ENCODE results near the gene IL13. TPM values are rescaled to one million over a fixed set of nuclear protein-coding genes. Genes with fewer than 3 reads are reported as not detected.
"Not testable (repeated sequence)": the region's sequence is repeated elsewhere in the genome, so short reads cannot be mapped to it uniquely, and the experiment has no call there.

The IL13 gene
- total RNA-seq (under 1 TPM in 1 of 2 donors, not detected in 1; 0.20 TPM), total RNA-seq (0.53 to 1.4 reads per million in 2 donors)

GRCh38 chr5:132657676-132658380 is at the start of gene IL13:
IL13 (plus strand) TSS chr5:132658173; CDS start chr5:132658187, 14 bp downstream.
- Mint-ChIP-seq H3K4me1 (peaks cover 10% of the 10 kb centered on the region), H3K27me3 (peaks cover 47% of the 10 kb centered on the region), H3K36me3 (ENCODE audit: low read depth) (peaks cover 3% of the 10 kb centered on the region), H3K27ac (no peak within 1 kb of the TSS), H3K4me3 (peak within 1 kb of the TSS; percentile 70)
- no peak for ATAC-seq
- no peaks in the 10 kb centered on the region for H3K9me3 ChIP-seq (ENCODE audit: control insufficient read depth, low read length, poor library complexity, severe bottlenecking)
- DNase-seq, result no peak

- no peak for ATAC-seq
Observed at GRCh38 chr5:132611965-132612364, 46.0 kb upstream of the IL13 start.

GRCh38 chr5:132612846-132613245 is 45.1 kb upstream of the IL13 start:
- H3K4me3 Mint-ChIP-seq, result no peak overlapping the region
- H3K4me1 Mint-ChIP-seq, result peaks cover 3% of the 10 kb centered on the region
- no peaks in the 10 kb centered on the region for H3K27me3 Mint-ChIP-seq
- no peaks in the 10 kb centered on the region for H3K9me3 ChIP-seq (ENCODE audit: control insufficient read depth, low read length, poor library complexity, severe bottlenecking)
- no peak overlapping the region for H3K27ac Mint-ChIP-seq
- no peak for ATAC-seq
- no peak for DNase-seq
- peaks cover 4% of the 10 kb centered on the region for H3K36me3 Mint-ChIP-seq (ENCODE audit: low read depth)

More at GRCh38 chr5:132611965-132612364, 46.0 kb upstream of the IL13 start:
- Mint-ChIP-seq H3K36me3 (ENCODE audit: low read depth) (peaks cover 4% of the 10 kb centered on the region), H3K27ac (no peak overlapping the region), H3K4me3 (no peak overlapping the region), H3K27me3 (no peaks in the 10 kb centered on the region), H3K4me1 (peaks cover 3% of the 10 kb centered on the region)
- no peak for DNase-seq
- no peaks in the 10 kb centered on the region for H3K9me3 ChIP-seq (ENCODE audit: control insufficient read depth, low read length, poor library complexity, severe bottlenecking)

GRCh38 chr5:132621699-132622098 is 36.3 kb upstream of the IL13 start:
- H3K9me3 ChIP-seq (ENCODE audit: control insufficient read depth, low read length, poor library complexity, severe bottlenecking), result no peaks in the 10 kb centered on the region
- H3K27me3 Mint-ChIP-seq, result no peaks in the 10 kb centered on the region
- H3K4me3 Mint-ChIP-seq, result no peak overlapping the region
- H3K27ac Mint-ChIP-seq, result no peak overlapping the region
- H3K4me1 Mint-ChIP-seq, result peaks cover 12% of the 10 kb centered on the region
- ATAC-seq (no peak), DNase-seq (no peak)
- H3K36me3 Mint-ChIP-seq (ENCODE audit: low read depth), result peaks cover 19% of the 10 kb centered on the region

- no peaks in the 10 kb centered on the region for H3K27me3 Mint-ChIP-seq
- DNase-seq (no peak), ATAC-seq (no peak)
- peak overlapping the region; percentile 62 for H3K27ac Mint-ChIP-seq
- peaks cover 13% of the 10 kb centered on the region for H3K4me1 Mint-ChIP-seq
- H3K4me3 Mint-ChIP-seq, result no peak overlapping the region
- H3K9me3 ChIP-seq (ENCODE audit: control insufficient read depth, low read length, poor library complexity, severe bottlenecking), result no peaks in the 10 kb centered on the region
- peaks cover 20% of the 10 kb centered on the region for H3K36me3 Mint-ChIP-seq (ENCODE audit: low read depth)
Observed at GRCh38 chr5:132622608-132623007, 35.4 kb upstream of the IL13 start.

GRCh38 chr5:132627470-132627869 is 30.5 kb upstream of the IL13 start:
- Mint-ChIP-seq H3K4me1 (peaks cover 29% of the 10 kb centered on the region), H3K27me3 (no peaks in the 10 kb centered on the region), H3K27ac (no peak overlapping the region), H3K36me3 (ENCODE audit: low read depth) (peaks cover 18% of the 10 kb centered on the region), H3K4me3 (no peak overlapping the region)
- ATAC-seq, result no peak
- DNase-seq, result no peak
- H3K9me3 ChIP-seq (ENCODE audit: control insufficient read depth, low read length, poor library complexity, severe bottlenecking), result no peaks in the 10 kb centered on the region

GRCh38 chr5:132628814-132629213 is 29.2 kb upstream of the IL13 start:
- no peak overlapping the region for H3K4me3 Mint-ChIP-seq
- H3K36me3 Mint-ChIP-seq (ENCODE audit: low read depth), result peaks cover 12% of the 10 kb centered on the region
- no peaks in the 10 kb centered on the region for H3K9me3 ChIP-seq (ENCODE audit: control insufficient read depth, low read length, poor library complexity, severe bottlenecking)
- H3K4me1 Mint-ChIP-seq, result peaks cover 24% of the 10 kb centered on the region
- DNase-seq (no peak), ATAC-seq (no peak)
- H3K27me3 Mint-ChIP-seq, result no peaks in the 10 kb centered on the region
- peak overlapping the region; percentile 43 for H3K27ac Mint-ChIP-seq

GRCh38 chr5:132629230-132629944 is 28.6 kb upstream of the IL13 start:
- Mint-ChIP-seq H3K27ac (peak overlapping the region; percentile 43), H3K36me3 (ENCODE audit: low read depth) (peaks cover 12% of the 10 kb centered on the region), H3K4me1 (peaks cover 24% of the 10 kb centered on the region), H3K27me3 (no peaks in the 10 kb centered on the region), H3K4me3 (no peak overlapping the region)
- H3K9me3 ChIP-seq (ENCODE audit: control insufficient read depth, low read length, poor library complexity, severe bottlenecking), result no peaks in the 10 kb centered on the region
- no peak for DNase-seq
- no peak for ATAC-seq

GRCh38 chr5:132633587-132633986 is 24.4 kb upstream of the IL13 start:
- not testable (repeated sequence) for H3K36me3 Mint-ChIP-seq (ENCODE audit: low read depth); H3K4me3 Mint-ChIP-seq; H3K27me3 Mint-ChIP-seq; H3K9me3 ChIP-seq (ENCODE audit: control insufficient read depth, low read length, poor library complexity, severe bottlenecking); ATAC-seq; H3K27ac Mint-ChIP-seq; DNase-seq
- peaks cover 21% of the 10 kb centered on the region for H3K4me1 Mint-ChIP-seq

GRCh38 chr5:132635873-132636272 is 22.1 kb upstream of the IL13 start:
- Mint-ChIP-seq H3K4me3 (no peak overlapping the region), H3K27me3 (no peaks in the 10 kb centered on the region), H3K36me3 (ENCODE audit: low read depth) (peaks cover 5% of the 10 kb centered on the region), H3K27ac (no peak overlapping the region), H3K4me1 (peaks cover 12% of the 10 kb centered on the region)
- H3K9me3 ChIP-seq (ENCODE audit: control insufficient read depth, low read length, poor library complexity, severe bottlenecking), result no peaks in the 10 kb centered on the region
- ATAC-seq (no peak), DNase-seq (no peak)

- no peak overlapping the region for H3K4me3 Mint-ChIP-seq
- peaks cover 2% of the 10 kb centered on the region for H3K36me3 Mint-ChIP-seq (ENCODE audit: low read depth)
- no peaks in the 10 kb centered on the region for H3K9me3 ChIP-seq (ENCODE audit: control insufficient read depth, low read length, poor library complexity, severe bottlenecking)
- H3K27me3 Mint-ChIP-seq, result no peaks in the 10 kb centered on the region
- DNase-seq, result no peak
- no peak for ATAC-seq
- peaks cover 6% of the 10 kb centered on the region for H3K4me1 Mint-ChIP-seq
- H3K27ac Mint-ChIP-seq, result peak overlapping the region; percentile 59
Observed at GRCh38 chr5:132637241-132637640, 20.7 kb upstream of the IL13 start.

GRCh38 chr5:132639706-132640130 is 18.3 kb upstream of the IL13 start:
- DNase-seq (no peak), ATAC-seq (no peak)
- H3K27me3 Mint-ChIP-seq, result no peaks in the 10 kb centered on the region
- H3K27ac Mint-ChIP-seq, result no peak overlapping the region
- H3K36me3 Mint-ChIP-seq (ENCODE audit: low read depth), result peaks cover 10% of the 10 kb centered on the region
- peaks cover 6% of the 10 kb centered on the region for H3K4me1 Mint-ChIP-seq
- H3K4me3 Mint-ChIP-seq, result no peak overlapping the region
- no peaks in the 10 kb centered on the region for H3K9me3 ChIP-seq (ENCODE audit: control insufficient read depth, low read length, poor library complexity, severe bottlenecking)

- ATAC-seq (no peak), DNase-seq (no peak)
- Mint-ChIP-seq H3K4me1 (peaks cover 2% of the 10 kb centered on the region), H3K27ac (no peak overlapping the region), H3K36me3 (ENCODE audit: low read depth) (peaks cover 10% of the 10 kb centered on the region), H3K27me3 (no peaks in the 10 kb centered on the region), H3K4me3 (no peak overlapping the region)
- H3K9me3 ChIP-seq (ENCODE audit: control insufficient read depth, low read length, poor library complexity, severe bottlenecking), result no peaks in the 10 kb centered on the region
Observed at GRCh38 chr5:132640613-132641012, 17.4 kb upstream of the IL13 start.

Measured in T-helper 17 cell (primary cell).